Astrocyte (in vitro differentiated cells and primary cell): ENCODE measurements around the gene IFNB1.

Experiments
- CTCF ChIP-seq: IDR thresholded peaks from 2 replicates; pipeline ENCODE4 v1.5.1; 2011; ENCODE audit warnings: low read depth, mild to moderate bottlenecking, inconsistent platforms, low read length, moderate library complexity; ENCODE audit not compliant: insufficient read depth
- EZH2 ChIP-seq: IDR thresholded peaks from 2 replicates; pipeline ENCODE4 v1.6.1; 2012; ENCODE audit warnings: mild to moderate bottlenecking, low read length, inconsistent platforms; ENCODE audit not compliant: insufficient read depth

GRCh38 chr9:21086538-21086937 is 8.8 kb upstream of the IFNB1 start:
- TF ChIP-seq CTCF: no peak
- TF ChIP-seq EZH2: no peak
